Measurements from ENCODE around the gene RAPGEF6.

GRCh38 chr5:131450941-131451340 is 184.1 kb downstream of the RAPGEF6 start:
- no peak for TF ChIP-seq POLR2A (IDR thresholded peaks at IDR 0.05)
- TF ChIP-seq CTCF (IDR thresholded peaks at IDR 0.05), result no peak

Measured in body of pancreas (tissue), 4 donors.